Tibial nerve (tissue), 4 donors: ENCODE measurements around the gene AHRR. TPM values are rescaled to one million over a fixed set of nuclear protein-coding genes. Genes with fewer than 3 reads are reported as not detected.
"Not testable (repeated sequence)": the region's sequence is repeated elsewhere in the genome, so short reads cannot be mapped to it uniquely, and the experiment has no call there.

Source experiments
- DNase-seq, 2 donors: peaks; one replicate each; pipeline ENCODE4 v3.0.0-alpha.2; 2019; ENCODE audit warnings: low spot score in 2 of 2
- H3K27ac ChIP-seq, 4 donors: fragments of 200-600 bp; sonication (generic) in 3 of 4; one replicate each; pipeline ENCODE4 v1.5.1; 2017 to 2019; ENCODE audit warnings: mild to moderate bottlenecking in 1 of 4
- H3K27me3 ChIP-seq, 2 donors: fragments of 200-600 bp; sonication (generic) in 1 of 2; one replicate each; pipeline versions ENCODE4 v1.5.1 to v1.6.0; 2017 to 2019
- H3K36me3 ChIP-seq, 3 donors: fragments of 200-600 bp; sonication (generic); one replicate each; pipeline ENCODE4 v1.5.1; 2018 to 2019
- H3K4me1 ChIP-seq, 4 donors: fragments of 200-600 bp; sonication (generic) in 3 of 4; one replicate each; pipeline ENCODE4 v1.5.1; 2017 to 2019
- H3K4me3 ChIP-seq, 4 donors: fragments of 200-600 bp; sonication (generic) in 3 of 4; one replicate each; pipeline ENCODE4 v1.5.1; 2017 to 2019; ENCODE audit warnings: mild to moderate bottlenecking in 1 of 4, moderate library complexity in 1 of 4
- H3K9me3 ChIP-seq, 4 donors: fragments of 200-600 bp; sonication (generic) in 3 of 4; one replicate each; pipeline ENCODE4 v1.5.1; 2017 to 2019
- EP300 ChIP-seq, 2 donors: sonication (generic); formaldehyde crosslinking; IDR thresholded peaks; one replicate each; pipeline ENCODE4 v1.6.1; 2017; ENCODE audit warnings: antibody characterized with exemption in 2 of 2, mild to moderate bottlenecking in 1 of 2
- POLR2A ChIP-seq, 2 donors: fragments of 450-650 bp; IDR thresholded peaks; one replicate each; pipeline ENCODE4 v1.6.1; 2017; ENCODE audit warnings: antibody characterized with exemption in 2 of 2, mild to moderate bottlenecking in 2 of 2, moderate library complexity in 2 of 2
- WGBS, 2 donors: methylation state at CpG; one replicate each; pipeline ENCODE4 v1.1.5; 2018; 5-methylcytosine and 5-hydroxymethylcytosine counted together
- total RNA-seq, 4 donors: library from RNA; depleted of rRNA; stranded (reverse); fragments of >200 nt; gene quantifications; one replicate each; pipeline ENCODE4 v1.1.0, GENCODE V29; 2016
- TF ChIP-seq, protein P1 (sequence below), 5 experiments: fragments of 200-600 bp in 3 of 5; fragments of 450-650 bp in 2 of 5; sonication (generic) in 3 of 5; IDR thresholded peaks; one replicate each; pipeline ENCODE4 v1.5.1; 2016 to 2019; ENCODE audit warnings: antibody characterized with exemption in 5 of 5, mild to moderate bottlenecking in 3 of 5, moderate library complexity in 2 of 5

The AHRR gene
- total RNA-seq, 4 donors from 2014 or later = 1.0 to 4.8 (median 1.2) TPM; not detected in 1

DNA sequence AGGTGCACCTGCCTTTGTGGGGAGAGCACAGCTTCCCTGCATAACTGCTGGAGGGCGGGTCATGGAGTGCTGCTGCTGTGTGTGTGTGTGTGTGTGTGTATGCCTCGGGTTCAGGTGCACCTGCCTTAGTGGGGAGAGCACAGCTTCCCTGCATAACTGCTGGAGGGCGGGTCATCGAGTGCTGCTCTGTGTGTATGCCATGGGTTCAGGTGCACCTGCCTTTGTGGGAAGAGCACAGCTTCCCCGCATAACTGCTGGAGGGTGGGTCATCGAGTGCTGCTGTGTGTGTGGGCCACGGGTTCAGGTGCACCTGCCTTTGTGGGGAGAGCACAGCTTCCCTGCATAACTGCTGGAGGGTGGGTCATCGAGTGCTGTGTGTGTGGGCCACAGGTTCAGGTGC, 19.1 kb upstream of the AHRR start:
- 79 to 84% methylated on average over 5 to 6 of the region's 8 CpGs for WGBS, 2 donors
- DNase-seq, H3K4me1 ChIP-seq, H3K27ac ChIP-seq, H3K9me3 ChIP-seq, H3K4me3 ChIP-seq, H3K27me3 ChIP-seq: not testable (repeated sequence)
- peaks cover 0 to 26% (median 0%) of the 10 kb centered on the region in 3 donors for H3K36me3 ChIP-seq

DNA sequence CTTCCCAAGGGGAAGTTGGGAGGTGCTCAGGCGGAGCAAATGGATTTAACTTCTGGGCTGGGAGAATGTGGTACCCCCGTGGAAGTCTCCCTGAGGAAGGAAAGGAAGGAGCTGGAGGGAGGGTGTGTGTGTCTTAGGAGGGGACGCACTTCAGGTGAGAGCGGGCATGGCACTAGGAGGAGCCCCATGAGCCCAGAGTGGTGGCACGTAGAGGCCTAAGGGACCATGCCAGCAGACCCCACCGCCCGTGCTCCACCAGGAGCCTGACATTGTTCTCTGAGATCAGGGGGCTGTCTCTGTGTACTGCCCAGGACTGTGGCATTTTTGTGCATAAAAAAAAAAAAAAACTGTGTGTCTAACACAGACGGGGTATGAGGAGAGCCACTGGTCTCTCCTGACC, 18.5 kb upstream of the AHRR start:
- Histone ChIP-seq H3K4me3 (no peak overlapping the region), H3K36me3 (peaks cover 0 to 32% (median 0%) of the 10 kb centered on the region in 3 donors), H3K9me3 (no peaks in the 10 kb centered on the region), H3K27me3 (no peaks in the 10 kb centered on the region), H3K27ac (no peak overlapping the region), H3K4me1 (peaks cover 0 to 6% (median 0%) of the 10 kb centered on the region in 4 donors)
- 77% methylated on average over 8 of the region's 8 CpGs for WGBS, 2 donors
- DNase-seq = no peak
- TF ChIP-seq, protein P1, sequence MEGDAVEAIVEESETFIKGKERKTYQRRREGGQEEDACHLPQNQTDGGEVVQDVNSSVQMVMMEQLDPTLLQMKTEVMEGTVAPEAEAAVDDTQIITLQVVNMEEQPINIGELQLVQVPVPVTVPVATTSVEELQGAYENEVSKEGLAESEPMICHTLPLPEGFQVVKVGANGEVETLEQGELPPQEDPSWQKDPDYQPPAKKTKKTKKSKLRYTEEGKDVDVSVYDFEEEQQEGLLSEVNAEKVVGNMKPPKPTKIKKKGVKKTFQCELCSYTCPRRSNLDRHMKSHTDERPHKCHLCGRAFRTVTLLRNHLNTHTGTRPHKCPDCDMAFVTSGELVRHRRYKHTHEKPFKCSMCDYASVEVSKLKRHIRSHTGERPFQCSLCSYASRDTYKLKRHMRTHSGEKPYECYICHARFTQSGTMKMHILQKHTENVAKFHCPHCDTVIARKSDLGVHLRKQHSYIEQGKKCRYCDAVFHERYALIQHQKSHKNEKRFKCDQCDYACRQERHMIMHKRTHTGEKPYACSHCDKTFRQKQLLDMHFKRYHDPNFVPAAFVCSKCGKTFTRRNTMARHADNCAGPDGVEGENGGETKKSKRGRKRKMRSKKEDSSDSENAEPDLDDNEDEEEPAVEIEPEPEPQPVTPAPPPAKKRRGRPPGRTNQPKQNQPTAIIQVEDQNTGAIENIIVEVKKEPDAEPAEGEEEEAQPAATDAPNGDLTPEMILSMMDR (IDR thresholded peaks at IDR 0.05) = no peak
- no peak for TF ChIP-seq POLR2A (IDR thresholded peaks at IDR 0.05)
- TF ChIP-seq EP300 (IDR thresholded peaks at IDR 0.05) = no peak

DNA sequence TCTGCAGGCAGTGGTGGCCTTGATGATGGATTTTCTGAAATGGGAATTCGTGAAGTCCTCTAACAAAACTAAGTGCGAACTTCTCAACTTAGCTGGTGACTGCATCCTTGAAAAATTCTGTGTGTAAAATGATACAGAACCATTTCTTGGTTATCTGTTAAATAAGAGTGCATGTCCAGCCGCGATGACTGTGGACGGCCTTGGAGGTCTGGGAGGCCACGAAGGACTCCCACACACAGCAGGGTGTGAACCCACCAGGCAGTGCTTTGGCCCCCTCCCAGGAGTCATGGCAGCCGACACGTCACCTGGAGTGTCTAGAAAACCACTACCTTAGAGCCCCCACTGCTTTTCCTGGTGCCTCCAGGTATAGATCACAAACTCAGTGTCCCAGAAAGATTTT, 17.8 kb upstream of the AHRR start:
- 67 to 100% methylated on average over 1 to 2 of the region's 8 CpGs for WGBS, 2 donors
- H3K4me1 ChIP-seq = peaks cover 0 to 11% (median 0%) of the 10 kb centered on the region in 4 donors
- not testable (repeated sequence) for H3K27ac ChIP-seq, H3K9me3 ChIP-seq, H3K4me3 ChIP-seq, H3K27me3 ChIP-seq, DNase-seq
- peaks cover 0 to 38% (median 0%) of the 10 kb centered on the region in 3 donors for H3K36me3 ChIP-seq

DNA sequence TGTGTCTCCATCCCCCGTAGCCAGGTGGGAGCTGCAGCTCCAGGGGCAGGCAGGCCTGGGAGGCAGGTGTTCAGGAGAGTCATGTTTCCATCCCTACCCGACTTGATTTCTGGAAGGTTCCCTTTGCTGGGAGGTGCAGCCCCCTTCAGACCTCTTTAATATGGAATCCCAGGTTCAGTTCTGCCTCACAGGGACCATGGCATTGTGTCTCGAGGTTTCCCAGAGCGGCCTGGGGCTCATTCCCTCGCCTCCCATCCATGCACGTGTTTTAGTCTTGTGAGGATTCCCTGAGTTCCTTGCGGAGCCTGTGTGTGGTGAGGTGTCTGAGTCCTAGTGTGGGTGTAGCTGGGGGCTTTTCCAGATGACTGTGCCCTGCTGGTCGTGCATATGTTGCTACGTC, 16.5 kb upstream of the AHRR start:
- H3K27me3 ChIP-seq = no peaks in the 10 kb centered on the region
- H3K36me3 ChIP-seq = peaks cover 0 to 42% (median 0%) of the 10 kb centered on the region in 3 donors
- H3K27ac ChIP-seq = no peak overlapping the region
- no peak for DNase-seq
- 84 to 87% methylated on average over 9 of the region's 9 CpGs for WGBS, 2 donors
- no peaks in the 10 kb centered on the region for H3K9me3 ChIP-seq
- H3K4me1 ChIP-seq = peaks cover 0 to 13% (median 0%) of the 10 kb centered on the region in 4 donors
- TF ChIP-seq, protein P1 (IDR thresholded peaks at IDR 0.05) = no peak
- TF ChIP-seq EP300 (IDR thresholded peaks at IDR 0.05) = no peak
- no peak for TF ChIP-seq POLR2A (IDR thresholded peaks at IDR 0.05)
- H3K4me3 ChIP-seq = no peak overlapping the region

DNA sequence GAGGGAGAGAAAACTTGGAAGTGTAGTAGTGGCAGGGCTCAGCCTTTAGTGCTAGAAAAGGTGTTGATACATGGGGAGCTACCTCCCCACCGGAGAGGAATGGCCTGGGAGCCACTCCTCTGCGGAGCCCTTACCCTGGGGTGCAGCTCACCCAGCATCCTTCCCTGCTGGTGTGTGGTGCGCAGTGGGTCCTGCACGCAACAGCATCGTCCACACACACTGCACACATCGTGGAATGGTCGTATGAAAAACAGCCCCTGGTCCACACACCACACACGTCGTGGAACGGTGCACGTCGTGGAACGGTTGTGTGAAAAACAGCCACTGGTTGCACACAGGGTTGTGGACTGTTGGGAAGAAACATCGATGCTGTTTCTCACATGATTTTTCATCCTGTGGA, 16.1 kb upstream of the AHRR start:
- WGBS, 2 donors = 92% methylated on average over 14 of the region's 14 CpGs
- H3K4me1 ChIP-seq = peaks cover 0 to 17% (median 0%) of the 10 kb centered on the region in 4 donors
- H3K27me3 ChIP-seq = no peaks in the 10 kb centered on the region
- no peak for TF ChIP-seq POLR2A (IDR thresholded peaks at IDR 0.05)
- TF ChIP-seq, protein P1 (IDR thresholded peaks at IDR 0.05) = no peak
- TF ChIP-seq EP300 (IDR thresholded peaks at IDR 0.05) = no peak
- H3K27ac ChIP-seq = no peak overlapping the region
- H3K9me3 ChIP-seq = no peaks in the 10 kb centered on the region
- H3K4me3 ChIP-seq = no peak overlapping the region
- peaks cover 0 to 42% (median 0%) of the 10 kb centered on the region in 3 donors for H3K36me3 ChIP-seq
- no peak for DNase-seq

DNA sequence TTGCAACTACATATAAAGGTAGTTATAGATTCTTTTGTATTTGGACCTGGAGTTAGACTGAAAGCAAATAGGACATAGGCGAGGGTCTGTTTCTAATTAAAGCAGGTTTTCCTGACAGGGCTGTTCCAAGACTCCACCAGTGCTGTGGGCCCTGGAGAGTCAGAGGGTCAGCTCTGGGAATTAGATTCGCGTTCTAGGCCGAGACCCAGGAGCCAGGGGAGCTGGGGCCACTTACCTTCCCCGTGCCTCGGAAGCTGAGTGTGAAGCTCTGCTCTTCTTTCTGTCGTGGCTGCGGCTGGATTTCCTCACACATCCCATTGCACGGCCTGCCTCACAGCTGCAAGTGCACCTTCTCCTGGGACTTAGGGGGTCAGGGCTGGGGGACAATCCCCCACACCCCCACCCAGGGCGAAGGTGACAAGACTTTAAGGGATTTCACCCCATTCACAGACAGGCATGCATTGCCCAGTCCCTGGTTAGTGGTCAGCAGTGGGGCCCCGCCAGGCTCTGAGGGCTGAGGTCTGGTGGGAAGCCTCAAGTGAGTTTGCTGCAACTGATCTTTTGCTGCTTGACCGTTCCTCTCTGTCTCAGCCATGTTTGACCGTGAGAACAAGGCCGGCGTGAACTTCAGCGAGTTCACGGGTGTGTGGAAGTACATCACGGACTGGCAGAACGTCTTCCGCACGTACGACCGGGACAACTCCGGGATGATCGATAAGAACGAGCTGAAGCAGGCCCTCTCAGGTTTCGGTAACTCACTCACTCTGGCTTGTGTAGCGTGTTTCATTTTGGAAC, 15.3 kb upstream of the AHRR start:
- Histone ChIP-seq H3K27ac (no peak overlapping the region), H3K9me3 (no peaks in the 10 kb centered on the region), H3K4me3 (no peak overlapping the region), H3K27me3 (no peaks in the 10 kb centered on the region), H3K36me3 (peaks cover 0 to 46% (median 0%) of the 10 kb centered on the region in 3 donors), H3K4me1 (peaks cover 0 to 25% (median 0%) of the 10 kb centered on the region in 4 donors)
- TF ChIP-seq POLR2A (IDR thresholded peaks at IDR 0.05) = no peak
- no peak for TF ChIP-seq EP300 (IDR thresholded peaks at IDR 0.05)
- TF ChIP-seq, protein P1 (IDR thresholded peaks at IDR 0.05) = no peak
- DNase-seq = no peak
- 89% methylated on average over 26 to 28 of the region's 28 CpGs for WGBS, 2 donors
